Chondrocyte (in vitro differentiated cells): ENCODE measurements around the gene FURIN. TPM values are rescaled to one million over a fixed set of nuclear protein-coding genes. Genes with fewer than 3 reads are reported as not detected.
"Not testable (repeated sequence)": the region's sequence is repeated elsewhere in the genome, so short reads cannot be mapped to it uniquely, and the experiment has no call there.

Experiments
- DNase-seq: peaks from one replicate; pipeline ENCODE4 v3.0.0; 2021; ENCODE audit warnings: mixed read lengths, low spot score
- H3K27ac Mint-ChIP-seq: one replicate; pipeline ENCODE4 v1.8.0; 2021; ENCODE audit warnings: mild to moderate bottlenecking, moderate library complexity, mixed read lengths; ENCODE audit not compliant: unreplicated experiment
- H3K27me3 Mint-ChIP-seq: 2 replicates; pipeline ENCODE4 v1.8.0; 2021; ENCODE audit warnings: low read depth, mixed read lengths
- H3K36me3 Mint-ChIP-seq: 2 replicates; pipeline ENCODE4 v1.8.0; 2021; ENCODE audit warnings: low read depth, mixed read lengths
- H3K4me1 Mint-ChIP-seq: 2 replicates; pipeline ENCODE4 v1.8.0; 2021; ENCODE audit warnings: low read depth, mild to moderate bottlenecking, mixed read lengths
- H3K4me3 Mint-ChIP-seq: one replicate; pipeline ENCODE4 v1.8.0; 2021; ENCODE audit warnings: mild to moderate bottlenecking, moderate library complexity, mixed read lengths; ENCODE audit not compliant: unreplicated experiment
- H3K9me3 Mint-ChIP-seq: 2 replicates; pipeline ENCODE4 v1.8.0; 2021; ENCODE audit warnings: low read depth, mixed read lengths
- total RNA-seq: library from RNA; stranded (reverse); gene quantifications from 3 replicates; pipeline ENCODE4 v1.2.1, GENCODE V29; 2021
- TF ChIP-seq, protein P1 (sequence below): fragments of 200-600 bp; sonication (generic); IDR thresholded peaks from 2 replicates; pipeline ENCODE4 v1.5.0; 2021; ENCODE audit warnings: antibody characterized with exemption, mild to moderate bottlenecking, moderate library complexity

The FURIN gene
- total RNA-seq, 1 donor from 2014 or later, result 66.2 TPM

GRCh38 chr15:90918034-90918788, 49.8 kb downstream of the FURIN start:
- TF ChIP-seq, protein P1, sequence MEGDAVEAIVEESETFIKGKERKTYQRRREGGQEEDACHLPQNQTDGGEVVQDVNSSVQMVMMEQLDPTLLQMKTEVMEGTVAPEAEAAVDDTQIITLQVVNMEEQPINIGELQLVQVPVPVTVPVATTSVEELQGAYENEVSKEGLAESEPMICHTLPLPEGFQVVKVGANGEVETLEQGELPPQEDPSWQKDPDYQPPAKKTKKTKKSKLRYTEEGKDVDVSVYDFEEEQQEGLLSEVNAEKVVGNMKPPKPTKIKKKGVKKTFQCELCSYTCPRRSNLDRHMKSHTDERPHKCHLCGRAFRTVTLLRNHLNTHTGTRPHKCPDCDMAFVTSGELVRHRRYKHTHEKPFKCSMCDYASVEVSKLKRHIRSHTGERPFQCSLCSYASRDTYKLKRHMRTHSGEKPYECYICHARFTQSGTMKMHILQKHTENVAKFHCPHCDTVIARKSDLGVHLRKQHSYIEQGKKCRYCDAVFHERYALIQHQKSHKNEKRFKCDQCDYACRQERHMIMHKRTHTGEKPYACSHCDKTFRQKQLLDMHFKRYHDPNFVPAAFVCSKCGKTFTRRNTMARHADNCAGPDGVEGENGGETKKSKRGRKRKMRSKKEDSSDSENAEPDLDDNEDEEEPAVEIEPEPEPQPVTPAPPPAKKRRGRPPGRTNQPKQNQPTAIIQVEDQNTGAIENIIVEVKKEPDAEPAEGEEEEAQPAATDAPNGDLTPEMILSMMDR, result no peak
- Mint-ChIP-seq H3K36me3 (peaks cover 36% of the 10 kb centered on the region), H3K27ac (no peak overlapping the region), H3K9me3 (no peaks in the 10 kb centered on the region), H3K27me3 (no peaks in the 10 kb centered on the region), H3K4me1 (peaks cover 10% of the 10 kb centered on the region), H3K4me3 (no peak overlapping the region)
- DNase-seq, result no peak

DNA sequence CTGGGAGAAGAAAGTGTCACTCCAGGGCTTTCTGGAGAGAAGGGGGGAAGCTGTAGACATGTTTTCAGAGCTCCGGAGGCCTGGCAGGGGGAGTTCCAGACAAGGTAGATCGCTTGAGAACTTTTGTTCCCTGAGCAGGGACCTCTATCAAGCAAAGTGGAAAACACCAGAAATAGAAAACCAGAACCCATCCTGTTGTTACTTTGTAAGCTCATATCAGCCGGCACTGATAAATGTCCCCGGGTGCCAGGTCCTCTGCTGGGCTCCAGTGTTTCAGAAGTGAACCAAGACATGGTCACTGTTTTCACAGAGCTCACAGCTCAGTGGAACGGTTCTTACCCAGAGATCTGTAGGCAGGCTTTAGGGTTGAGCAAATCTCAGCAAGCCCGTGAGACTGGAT, 50.4 kb downstream of the FURIN start:
- Mint-ChIP-seq H3K27me3 (no peaks in the 10 kb centered on the region), H3K27ac (no peak overlapping the region), H3K4me1 (peaks cover 10% of the 10 kb centered on the region), H3K36me3 (peaks cover 32% of the 10 kb centered on the region), H3K4me3 (no peak overlapping the region), H3K9me3 (no peaks in the 10 kb centered on the region)
- DNase-seq, result no peak
- TF ChIP-seq, protein P1, result no peak

DNA sequence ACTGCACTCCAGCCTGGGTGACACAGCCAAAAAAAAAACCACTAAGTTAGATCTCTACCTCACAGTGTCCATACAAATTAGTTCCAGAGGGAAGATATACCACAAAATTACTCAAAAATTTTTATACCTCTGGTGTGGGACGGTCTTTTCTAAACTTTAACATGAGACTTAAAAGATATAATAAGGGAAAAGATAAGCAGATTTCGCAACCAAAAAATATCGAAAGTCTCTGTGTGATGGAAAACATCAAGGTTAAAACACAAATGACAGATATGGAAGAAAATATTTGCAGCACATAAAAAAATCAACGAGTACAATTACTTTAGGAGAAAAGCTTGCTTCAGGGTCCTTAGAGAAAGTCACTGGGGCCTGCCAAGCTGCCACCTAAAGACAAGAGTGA, 53.5 kb downstream of the FURIN start:
- Mint-ChIP-seq H3K4me1 (no peaks in the 10 kb centered on the region), H3K36me3 (peaks cover 22% of the 10 kb centered on the region), H3K9me3 (no peaks in the 10 kb centered on the region), H3K27ac (no peak overlapping the region), H3K4me3 (no peak overlapping the region), H3K27me3 (no peaks in the 10 kb centered on the region)
- TF ChIP-seq, protein P1, result no peak
- DNase-seq, result no peak

DNA sequence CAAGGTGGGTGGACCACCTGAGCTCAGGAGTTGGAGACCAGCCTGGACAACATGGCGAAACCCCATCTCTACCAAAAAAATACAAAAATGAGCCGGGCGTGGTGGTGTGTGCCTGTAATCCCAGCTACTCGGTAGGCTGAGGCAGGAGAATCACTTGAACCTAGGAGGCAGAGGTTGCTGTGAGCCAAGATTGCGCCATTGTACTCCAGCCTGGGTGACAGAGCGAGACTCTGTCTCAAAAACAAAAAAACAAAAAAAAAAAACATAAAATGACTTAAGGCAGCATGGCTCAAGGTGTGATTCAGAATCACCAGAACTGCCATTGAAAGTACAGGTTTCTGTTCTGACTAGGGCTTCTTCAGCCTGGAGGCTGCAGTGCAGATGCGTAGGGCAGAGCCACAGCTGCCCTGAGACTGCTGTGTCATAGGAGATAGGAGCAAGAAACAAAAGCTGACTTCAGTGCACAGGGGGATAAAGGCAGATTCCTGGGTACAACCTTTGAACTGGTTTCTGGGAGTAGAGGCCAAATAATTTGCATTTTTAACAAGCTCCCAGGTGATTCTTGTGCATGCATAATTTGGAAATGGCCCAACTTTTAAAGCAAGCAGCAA, 54.4 kb downstream of the FURIN start:
- not testable (repeated sequence) for H3K9me3 Mint-ChIP-seq, DNase-seq, H3K27me3 Mint-ChIP-seq, H3K27ac Mint-ChIP-seq, H3K4me1 Mint-ChIP-seq, H3K4me3 Mint-ChIP-seq
- H3K36me3 Mint-ChIP-seq, result peaks cover 17% of the 10 kb centered on the region

- H3K4me3 Mint-ChIP-seq, result no peak overlapping the region
- no peaks in the 10 kb centered on the region for H3K27me3 Mint-ChIP-seq
- no peak for DNase-seq
- H3K36me3 Mint-ChIP-seq, result peaks cover 10% of the 10 kb centered on the region
- H3K27ac Mint-ChIP-seq, result no peak overlapping the region
- no peaks in the 10 kb centered on the region for H3K9me3 Mint-ChIP-seq
- no peaks in the 10 kb centered on the region for H3K4me1 Mint-ChIP-seq
- TF ChIP-seq, protein P1, result no peak
Observed at GRCh38 chr15:90924375-90924774, 56.0 kb downstream of the FURIN start.

DNA sequence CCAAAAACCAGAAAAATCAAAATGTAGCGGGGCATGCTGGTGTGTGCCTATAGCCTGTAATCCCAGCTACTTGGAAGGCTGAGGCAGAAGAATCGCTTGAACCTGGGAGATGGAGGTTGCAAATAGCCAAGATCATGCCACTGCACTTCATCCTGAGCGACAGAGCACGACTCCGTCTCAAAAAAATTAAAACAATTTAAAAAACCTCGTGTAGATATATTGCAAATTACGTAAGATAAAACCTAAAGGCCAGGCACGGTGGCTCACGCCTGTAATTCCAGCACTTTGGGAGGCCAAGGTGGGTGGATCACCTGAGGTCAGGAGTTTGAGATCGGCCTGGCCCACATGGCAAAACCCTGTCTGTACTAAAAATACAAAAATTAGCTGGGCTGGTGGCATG, 58.4 kb downstream of the FURIN start:
- not testable (repeated sequence) for H3K4me1 Mint-ChIP-seq, H3K27me3 Mint-ChIP-seq

DNA sequence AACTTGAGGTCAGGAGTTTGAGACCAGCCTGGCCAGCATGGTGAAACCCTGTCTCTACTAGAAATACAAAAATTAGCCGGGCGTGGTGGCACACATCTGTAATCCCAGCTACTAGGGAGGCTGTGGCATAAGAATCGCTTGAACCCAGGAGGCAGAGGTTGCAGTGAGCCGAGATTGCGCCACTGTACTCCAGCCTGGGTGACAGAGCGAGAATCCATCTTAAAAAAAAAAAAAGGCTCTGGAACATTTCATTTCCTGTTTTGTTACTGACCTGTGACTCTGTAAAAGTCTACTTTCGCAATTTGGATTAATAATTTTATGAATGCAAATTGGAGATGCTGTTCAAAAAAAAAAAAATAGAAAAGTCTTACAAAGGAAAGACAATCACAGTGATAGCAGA, 59.7 kb downstream of the FURIN start:
- not testable (repeated sequence) for DNase-seq, H3K4me3 Mint-ChIP-seq, H3K27ac Mint-ChIP-seq, H3K27me3 Mint-ChIP-seq, H3K9me3 Mint-ChIP-seq, H3K36me3 Mint-ChIP-seq
- peaks cover 10% of the 10 kb centered on the region for H3K4me1 Mint-ChIP-seq

More for the DNA sequence above, 58.4 kb downstream of the FURIN start:
- H3K27ac Mint-ChIP-seq, DNase-seq, H3K4me3 Mint-ChIP-seq, H3K36me3 Mint-ChIP-seq, H3K9me3 Mint-ChIP-seq: not testable (repeated sequence)
